Gastroesophageal sphincter (tissue), 4 donors: Measurements from ENCODE around the gene FAM118B. TPM values are rescaled to one million over a fixed set of nuclear protein-coding genes. Genes with fewer than 3 reads are reported as not detected.
"Not testable (repeated sequence)": the region's sequence is repeated elsewhere in the genome, so short reads cannot be mapped to it uniquely, and the experiment has no call there.

ENCODE experiments used
- ATAC-seq: fragments of 150-250 bp; one replicate; pipeline ENCODE4 v1.9.1; 2016; ENCODE audit warnings: mild to moderate bottlenecking, moderate library complexity
- H3K27ac ChIP-seq, 4 donors: fragments of 200-600 bp; sonication (generic) in 3 of 4; 1 replicate in 3 of 4; 2 replicates in 1 of 4; pipeline ENCODE4 v1.5.1; 2016 to 2019
- H3K27me3 ChIP-seq: fragments of 200-600 bp; sonication (generic); one replicate; pipeline ENCODE4 v1.5.1; 2019
- H3K36me3 ChIP-seq, 2 donors: fragments of 200-600 bp; sonication (generic); one replicate each; pipeline ENCODE4 v1.5.1; 2019; ENCODE audit warnings: control low read depth in 1 of 2
- H3K4me1 ChIP-seq, 3 donors: fragments of 200-600 bp; sonication (generic); 1 replicate in 2 of 3; 2 replicates in 1 of 3; pipeline ENCODE4 v1.5.1; 2016 to 2019; ENCODE audit warnings: control low read depth in 2 of 3
- H3K4me3 ChIP-seq, 2 donors: fragments of 200-600 bp; sonication (generic); one replicate each; pipeline ENCODE4 v1.5.1; 2019; ENCODE audit warnings: mild to moderate bottlenecking in 1 of 2, moderate library complexity in 1 of 2
- H3K9me3 ChIP-seq, 3 donors: fragments of 200-600 bp; sonication (generic); one replicate each; pipeline ENCODE4 v1.5.1; 2017 to 2019; ENCODE audit warnings: control low read depth in 2 of 3
- CTCF ChIP-seq, 4 experiments: fragments of 200-600 bp in 2 of 4; fragments of 450-650 bp in 2 of 4; sonication (generic) in 1 of 4; IDR thresholded peaks; one replicate each; pipeline ENCODE4 v1.5.1; 2017 to 2019; ENCODE audit warnings: antibody characterized with exemption in 4 of 4, mild to moderate bottlenecking in 2 of 4, moderate library complexity in 2 of 4
- EP300 ChIP-seq: sonication (generic); formaldehyde crosslinking; IDR thresholded peaks from one replicate; pipeline ENCODE4 v1.6.1; 2017; ENCODE audit warnings: antibody characterized with exemption, mild to moderate bottlenecking
- POLR2A ChIP-seq, 2 donors: fragments of 450-650 bp; IDR thresholded peaks; one replicate each; pipeline ENCODE4 v1.6.1; 2017; ENCODE audit warnings: antibody characterized with exemption in 2 of 2, mild to moderate bottlenecking in 2 of 2, moderate library complexity in 1 of 2
- POLR2AphosphoS5 ChIP-seq: sonication (generic); formaldehyde crosslinking; IDR thresholded peaks from one replicate; pipeline ENCODE4 v1.6.1; 2017; ENCODE audit warnings: antibody characterized with exemption
- WGBS, 2 donors: methylation state at CpG; one replicate each; pipeline ENCODE4 v1.1.5; 2018; ENCODE audit warnings: low coverage in 1 of 2; 5-methylcytosine and 5-hydroxymethylcytosine counted together
- total RNA-seq, 4 donors: library from RNA; depleted of rRNA; stranded (reverse); fragments of >200 nt; gene quantifications; one replicate each; pipeline ENCODE4 v1.1.0, GENCODE V29; 2016

Gene FAM118B
- total RNA-seq, 4 donors from 2014 or later: 15.5 to 24.0 (median 19.9) TPM

DNA sequence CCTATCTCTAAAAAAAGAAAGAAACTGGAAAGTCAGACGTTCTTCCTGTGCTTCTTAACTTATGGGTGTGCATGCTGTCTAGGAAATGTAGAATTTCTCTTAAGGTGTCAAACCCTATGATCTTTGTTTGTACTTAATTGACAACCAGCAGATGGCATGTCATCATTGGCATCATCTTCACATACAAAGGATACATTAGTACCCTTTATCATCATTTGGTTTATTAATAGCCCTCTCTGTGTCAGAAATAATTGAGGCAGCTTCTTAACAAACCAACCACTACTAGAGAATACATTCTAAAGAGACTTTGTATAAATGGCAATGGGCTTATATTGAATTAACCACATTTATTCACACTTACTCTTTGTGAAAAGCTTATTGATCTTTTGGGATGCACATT is 43.2 kb downstream of the FAM118B start:
- H3K4me3 ChIP-seq: no peak overlapping the region
- H3K27ac ChIP-seq: no peak overlapping the region
- WGBS, 2 donors: 20 to 100% methylated on average over 1 of the region's 1 CpG
- ATAC-seq: no peak
- no peaks in the 10 kb centered on the region for H3K27me3 ChIP-seq
- no peaks in the 10 kb centered on the region for H3K9me3 ChIP-seq
- no peaks in the 10 kb centered on the region for H3K4me1 ChIP-seq
- peaks cover 3 to 63% of the 10 kb centered on the region in 2 donors for H3K36me3 ChIP-seq
- no peak for TF ChIP-seq EP300
- TF ChIP-seq POLR2AphosphoS5: no peak
- no peak for TF ChIP-seq CTCF (IDR thresholded peaks at IDR 0.05)
- no peak for TF ChIP-seq POLR2A (IDR thresholded peaks at IDR 0.05)

GRCh38 chr11:126255507-126255906 is 43.9 kb downstream of the FAM118B start:
- H3K9me3 ChIP-seq, ATAC-seq, H3K27me3 ChIP-seq, H3K4me3 ChIP-seq, H3K4me1 ChIP-seq, H3K27ac ChIP-seq: not testable (repeated sequence)
- H3K36me3 ChIP-seq: peaks cover 3 to 58% of the 10 kb centered on the region in 2 donors
- WGBS, 2 donors: 86 to 100% methylated on average over 2 to 5 of the region's 5 CpGs

DNA sequence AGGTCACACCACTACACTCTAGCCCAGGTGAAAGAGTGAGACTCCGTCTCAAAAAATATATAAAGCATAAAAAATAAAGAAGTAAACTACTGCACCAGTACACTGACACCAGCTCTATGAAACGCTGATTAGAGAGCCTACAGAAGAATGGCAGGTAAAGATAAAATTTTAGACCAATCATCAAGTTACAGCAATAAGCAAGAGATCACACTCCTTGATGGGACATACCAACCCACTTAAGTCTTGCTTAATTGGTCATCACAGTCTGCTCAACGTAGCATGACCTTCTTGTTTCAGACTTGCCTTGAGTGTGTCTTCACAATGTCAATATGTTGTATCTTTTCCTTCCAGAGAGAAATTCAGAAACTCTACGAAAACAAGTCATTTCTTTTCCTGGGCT is 44.6 kb downstream of the FAM118B start:
- 90 to 93% methylated on average over 3 to 4 of the region's 4 CpGs for WGBS, 2 donors
- H3K4me3 ChIP-seq: no peak overlapping the region
- TF ChIP-seq EP300: no peak
- no peak for TF ChIP-seq POLR2A (IDR thresholded peaks at IDR 0.05)
- TF ChIP-seq CTCF (IDR thresholded peaks at IDR 0.05): no peak
- TF ChIP-seq POLR2AphosphoS5: no peak
- no peak for ATAC-seq
- no peaks in the 10 kb centered on the region for H3K27me3 ChIP-seq
- H3K36me3 ChIP-seq: peaks cover under 1 to 52% of the 10 kb centered on the region in 2 donors
- H3K4me1 ChIP-seq: no peaks in the 10 kb centered on the region
- H3K27ac ChIP-seq: no peak overlapping the region
- no peaks in the 10 kb centered on the region for H3K9me3 ChIP-seq

GRCh38 chr11:126257144-126257543 is 45.6 kb downstream of the FAM118B start:
- Histone ChIP-seq H3K4me3 (no peak overlapping the region), H3K9me3 (no peaks in the 10 kb centered on the region), H3K27me3 (no peaks in the 10 kb centered on the region), H3K4me1 (no peaks in the 10 kb centered on the region), H3K27ac (no peak overlapping the region), H3K36me3 (peaks cover 1 to 53% of the 10 kb centered on the region in 2 donors)
- TF ChIP-seq CTCF (IDR thresholded peaks at IDR 0.05) (no peak), POLR2A (IDR thresholded peaks at IDR 0.05) (no peak), POLR2AphosphoS5 (no peak), EP300 (no peak)
- ATAC-seq: no peak
- WGBS, 2 donors: 84 to 88% methylated on average over 2 of the region's 2 CpGs

DNA sequence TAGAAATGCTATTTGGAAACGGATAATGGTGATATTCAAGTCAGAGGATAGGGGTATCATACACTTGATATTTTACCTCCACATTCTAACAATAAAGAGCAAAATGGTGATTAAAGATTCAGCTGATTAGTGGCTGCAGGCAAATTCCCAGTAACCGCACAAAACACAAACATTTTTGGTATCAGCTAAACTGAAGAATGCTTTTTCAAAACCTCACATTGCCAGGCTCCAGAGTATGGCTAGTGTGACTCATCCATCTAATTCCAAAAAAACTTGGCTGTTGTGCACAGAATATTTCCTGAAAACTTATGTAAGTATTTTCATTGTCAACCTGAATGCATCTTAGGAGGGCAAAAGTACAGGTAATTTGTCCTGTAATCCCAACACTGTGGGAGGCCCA is 46.2 kb downstream of the FAM118B start:
- H3K4me3 ChIP-seq: no peak overlapping the region
- no peaks in the 10 kb centered on the region for H3K27me3 ChIP-seq
- ATAC-seq: no peak
- WGBS, 2 donors: 65 to 82% methylated on average over 2 of the region's 2 CpGs
- TF ChIP-seq POLR2A (IDR thresholded peaks at IDR 0.05): no peak
- TF ChIP-seq CTCF (IDR thresholded peaks at IDR 0.05): no peak
- TF ChIP-seq POLR2AphosphoS5: no peak
- TF ChIP-seq EP300: no peak
- H3K27ac ChIP-seq: no peak overlapping the region
- no peaks in the 10 kb centered on the region for H3K4me1 ChIP-seq
- H3K9me3 ChIP-seq: no peaks in the 10 kb centered on the region
- peaks cover 4 to 59% of the 10 kb centered on the region in 2 donors for H3K36me3 ChIP-seq
